Measurements from ENCODE around the gene CTNNBIP1.
"Not testable (repeated sequence)": the region's sequence is repeated elsewhere in the genome, so short reads cannot be mapped to it uniquely, and the experiment has no call there.

CTNNBIP1 gene

GRCh38 chr1:9808459-9808858, 101.6 kb downstream of the CTNNBIP1 start:
- no peak for DNase-seq (ENCODE audit: low read depth in 3 of 3, low spot score in 1 of 3)

- DNase-seq (ENCODE audit: low read depth in 3 of 3, low spot score in 1 of 3) = no peak
Observed at GRCh38 chr1:9807541-9807940, 102.5 kb downstream of the CTNNBIP1 start.

- not testable (repeated sequence) for DNase-seq (ENCODE audit: low read depth in 3 of 3, low spot score in 1 of 3)
Observed at GRCh38 chr1:9805972-9806371, 104.1 kb downstream of the CTNNBIP1 start.

- no peak for DNase-seq (ENCODE audit: low read depth in 3 of 3, low spot score in 1 of 3)
Observed at GRCh38 chr1:9805006-9805508, 105.0 kb downstream of the CTNNBIP1 start.

- DNase-seq (ENCODE audit: low read depth in 3 of 3, low spot score in 1 of 3) = not testable (repeated sequence)
Observed at GRCh38 chr1:9803003-9803918, 106.8 kb downstream of the CTNNBIP1 start.

GRCh38 chr1:9801909-9802308, 108.2 kb downstream of the CTNNBIP1 start:
- DNase-seq (ENCODE audit: low read depth in 3 of 3, low spot score in 1 of 3) = no peak
